Ovary (tissue), 3 donors: ENCODE measurements around the gene RNF223.

Source experiments
- CTCF ChIP-seq, 3 donors: fragments of 450-650 bp in 2 of 3; fragments of 200-600 bp in 1 of 3; IDR thresholded peaks; one replicate each; pipeline versions ENCODE4 v1.5.1 to v1.8.0; 2016 to 2022; ENCODE audit warnings: antibody characterized with exemption in 3 of 3, mild to moderate bottlenecking in 1 of 3
- EP300 ChIP-seq: sonication (generic); formaldehyde crosslinking; IDR thresholded peaks from one replicate; pipeline ENCODE4 v1.6.1; 2017; ENCODE audit warnings: antibody characterized with exemption
- POLR2A ChIP-seq: fragments of 450-650 bp; IDR thresholded peaks from one replicate; pipeline ENCODE4 v1.6.1; 2017; ENCODE audit warnings: antibody characterized with exemption, mild to moderate bottlenecking, moderate library complexity
- donor health status: DM: no; HTN: no; CAD: no.

- TF ChIP-seq CTCF (IDR thresholded peaks at IDR 0.05), result no peak
- TF ChIP-seq POLR2A, result no peak
- TF ChIP-seq EP300, result no peak
Measured at GRCh38 chr1:1090424-1091343, 16.6 kb upstream of the RNF223 start.
